ENCODE results near the gene DPP10. TPM values are rescaled to one million over a fixed set of nuclear protein-coding genes. Genes with fewer than 3 reads are reported as not detected.
"Not testable (repeated sequence)": the region's sequence is repeated elsewhere in the genome, so short reads cannot be mapped to it uniquely, and the experiment has no call there.

Gene DPP10
- total and polyA plus RNA-seq, 7 donors: 0.60 to 4.4 (median 3.5) TPM

- H3K36me3 ChIP-seq: no peaks in the 10 kb centered on the region
- no peak for DNase-seq
- H3K27me3 ChIP-seq: no peaks in the 10 kb centered on the region
- intact Hi-C loops (cut with DNase I): no loop called here
- no peak overlapping the region for H3K4me3 ChIP-seq
- H3K4me1 ChIP-seq: no peaks in the 10 kb centered on the region
- H3K9me3 ChIP-seq: no peaks in the 10 kb centered on the region
- H3K27ac ChIP-seq: no peak overlapping the region
- no peak for TF ChIP-seq EP300 (IDR thresholded peaks at IDR 0.05)
- TF ChIP-seq CTCF (IDR thresholded peaks at IDR 0.05): no peak
- 65 to 81% methylated on average over 3 of the region's 3 CpGs for WGBS, 2 donors
Measured at GRCh38 chr2:114735126-114735525, 292.7 kb downstream of the DPP10 start.

GRCh38 chr2:114742245-114742644 is 299.8 kb downstream of the DPP10 start:
- DNase-seq: no peak
- Histone ChIP-seq H3K4me1 (no peaks in the 10 kb centered on the region), H3K27ac (no peak overlapping the region), H3K9me3 (no peaks in the 10 kb centered on the region), H3K4me3 (no peak overlapping the region), H3K27me3 (no peaks in the 10 kb centered on the region), H3K36me3 (no peaks in the 10 kb centered on the region)
- no peak for TF ChIP-seq POLR2AphosphoS5 (IDR thresholded peaks at IDR 0.05)
- TF ChIP-seq POLR2A (IDR thresholded peaks at IDR 0.05): no peak
- no peak for TF ChIP-seq CTCF (IDR thresholded peaks at IDR 0.05)
- TF ChIP-seq EP300 (IDR thresholded peaks at IDR 0.05): no peak
- intact Hi-C loops (cut with DNase I): no loop called here
- 69 to 79% methylated on average over 1 of the region's 1 CpG for WGBS, 2 donors

GRCh38 chr2:114745700-114746099 is 303.3 kb downstream of the DPP10 start:
- intact Hi-C loops (cut with DNase I): no loop called here
- WGBS, 2 donors: 81 to 83% methylated on average over 2 of the region's 2 CpGs
- Histone ChIP-seq H3K9me3 (no peaks in the 10 kb centered on the region), H3K4me1 (no peaks in the 10 kb centered on the region), H3K4me3 (no peak overlapping the region), H3K27me3 (no peaks in the 10 kb centered on the region), H3K36me3 (no peaks in the 10 kb centered on the region), H3K27ac (no peak overlapping the region)
- TF ChIP-seq POLR2AphosphoS5 (IDR thresholded peaks at IDR 0.05) (no peak), CTCF (IDR thresholded peaks at IDR 0.05) (no peak), POLR2A (IDR thresholded peaks at IDR 0.05) (no peak), EP300 (IDR thresholded peaks at IDR 0.05) (no peak)
- DNase-seq: no peak

GRCh38 chr2:114748175-114748574 is 305.7 kb downstream of the DPP10 start:
- 80 to 84% methylated on average over 3 of the region's 5 CpGs for WGBS, 2 donors
- H3K27me3 ChIP-seq; H3K4me3 ChIP-seq; H3K9me3 ChIP-seq; DNase-seq; H3K4me1 ChIP-seq; intact Hi-C loops (cut with DNase I); H3K27ac ChIP-seq; H3K36me3 ChIP-seq: not testable (repeated sequence)

GRCh38 chr2:114752425-114752824 is 310.0 kb downstream of the DPP10 start:
- TF ChIP-seq POLR2A (IDR thresholded peaks at IDR 0.05) (no peak), EP300 (IDR thresholded peaks at IDR 0.05) (no peak), CTCF (IDR thresholded peaks at IDR 0.05) (no peak), POLR2AphosphoS5 (IDR thresholded peaks at IDR 0.05) (no peak)

More at GRCh38 chr2:114752425-114752824, 310.0 kb downstream of the DPP10 start:
- WGBS, 2 donors: 63 to 71% methylated on average over 4 of the region's 4 CpGs
- intact Hi-C loops (cut with DNase I): no loop called here
- DNase-seq: no peak
- Histone ChIP-seq H3K27me3 (no peaks in the 10 kb centered on the region), H3K27ac (no peak overlapping the region), H3K4me3 (no peak overlapping the region), H3K4me1 (no peaks in the 10 kb centered on the region), H3K36me3 (no peaks in the 10 kb centered on the region), H3K9me3 (no peaks in the 10 kb centered on the region)

All from sigmoid colon (tissue), 7 donors.